Bone marrow (tissue), 2 donors: ENCODE results near the gene HFE.

Source experiments
- DNase-seq, 2 donors: peaks; one replicate each; lab custom pipeline; 2025; lab: John Stamatoyannopoulos, UW

Gene HFE

GRCh38 chr6:26133730-26134129 is 46.5 kb downstream of the HFE start:
- no peak for DNase-seq

GRCh38 chr6:26136321-26136720 is 49.1 kb downstream of the HFE start:
- no peak for DNase-seq

GRCh38 chr6:26140254-26140966 is 53.2 kb downstream of the HFE start:
- DNase-seq = no peak

- DNase-seq = no peak
Measured at GRCh38 chr6:26140967-26141294, 53.7 kb downstream of the HFE start.

- DNase-seq = no peak
Measured at GRCh38 chr6:26141378-26141904, 54.2 kb downstream of the HFE start.

- DNase-seq = no peak
Measured at GRCh38 chr6:26142026-26142425, 54.8 kb downstream of the HFE start.
